ENCODE results near the gene VNN1.

The VNN1 gene

DNA sequence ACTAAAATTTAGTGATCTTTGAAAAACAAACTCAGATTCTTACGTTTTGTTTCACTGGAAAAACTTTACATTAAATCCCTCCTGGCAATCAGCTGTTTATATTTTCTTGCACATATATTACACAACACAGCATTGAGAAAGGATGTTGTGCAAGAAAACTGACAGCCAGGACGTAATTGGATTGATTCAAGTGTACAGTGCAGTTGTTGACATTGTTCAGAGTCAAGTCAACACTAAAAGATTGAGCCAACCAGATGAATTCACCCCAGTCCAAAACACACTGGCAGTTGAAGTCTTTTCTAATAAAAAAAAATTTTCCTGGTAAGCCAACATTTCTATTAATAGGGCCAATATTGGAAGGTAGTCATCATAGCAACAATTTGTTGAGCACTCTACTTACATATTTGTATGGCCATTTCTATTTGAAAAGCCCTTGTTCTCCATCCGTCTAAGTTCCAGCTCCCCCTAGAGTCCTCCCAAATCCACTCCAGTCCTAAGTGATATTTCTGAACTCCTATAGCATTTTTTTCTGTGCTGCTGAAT, 20.9 kb upstream of the VNN1 start:
- H3K27ac ChIP-seq, result no peak overlapping the region
- TF ChIP-seq ZFX (IDR thresholded peaks at IDR 0.05), result no peak
- TF ChIP-seq, protein P1, sequence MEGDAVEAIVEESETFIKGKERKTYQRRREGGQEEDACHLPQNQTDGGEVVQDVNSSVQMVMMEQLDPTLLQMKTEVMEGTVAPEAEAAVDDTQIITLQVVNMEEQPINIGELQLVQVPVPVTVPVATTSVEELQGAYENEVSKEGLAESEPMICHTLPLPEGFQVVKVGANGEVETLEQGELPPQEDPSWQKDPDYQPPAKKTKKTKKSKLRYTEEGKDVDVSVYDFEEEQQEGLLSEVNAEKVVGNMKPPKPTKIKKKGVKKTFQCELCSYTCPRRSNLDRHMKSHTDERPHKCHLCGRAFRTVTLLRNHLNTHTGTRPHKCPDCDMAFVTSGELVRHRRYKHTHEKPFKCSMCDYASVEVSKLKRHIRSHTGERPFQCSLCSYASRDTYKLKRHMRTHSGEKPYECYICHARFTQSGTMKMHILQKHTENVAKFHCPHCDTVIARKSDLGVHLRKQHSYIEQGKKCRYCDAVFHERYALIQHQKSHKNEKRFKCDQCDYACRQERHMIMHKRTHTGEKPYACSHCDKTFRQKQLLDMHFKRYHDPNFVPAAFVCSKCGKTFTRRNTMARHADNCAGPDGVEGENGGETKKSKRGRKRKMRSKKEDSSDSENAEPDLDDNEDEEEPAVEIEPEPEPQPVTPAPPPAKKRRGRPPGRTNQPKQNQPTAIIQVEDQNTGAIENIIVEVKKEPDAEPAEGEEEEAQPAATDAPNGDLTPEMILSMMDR (conservative IDR thresholded peaks at IDR 0.05), result peak; percentile 43

DNA sequence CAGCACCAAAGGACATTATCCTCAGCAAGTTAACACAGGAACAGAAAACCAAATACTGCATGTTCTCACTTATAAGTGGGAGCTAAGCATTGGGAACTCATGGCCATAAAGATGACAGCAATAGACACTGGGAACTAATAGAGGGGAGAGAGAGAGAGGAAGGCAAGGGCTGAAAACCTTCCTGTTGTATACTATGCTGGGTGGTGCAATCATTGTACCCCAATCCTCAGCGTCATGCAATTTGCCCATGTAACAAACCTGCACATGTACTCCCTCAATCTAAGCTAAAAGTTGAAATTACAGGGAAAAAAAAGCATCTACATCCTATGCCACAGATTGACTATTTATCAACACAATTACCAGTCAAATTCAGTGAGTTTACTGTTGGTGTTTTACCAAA, 20.0 kb upstream of the VNN1 start:
- TF ChIP-seq, protein P1 (conservative IDR thresholded peaks at IDR 0.05), result no peak
- TF ChIP-seq ZFX (IDR thresholded peaks at IDR 0.05), result no peak
- no peak overlapping the region for H3K27ac ChIP-seq

DNA sequence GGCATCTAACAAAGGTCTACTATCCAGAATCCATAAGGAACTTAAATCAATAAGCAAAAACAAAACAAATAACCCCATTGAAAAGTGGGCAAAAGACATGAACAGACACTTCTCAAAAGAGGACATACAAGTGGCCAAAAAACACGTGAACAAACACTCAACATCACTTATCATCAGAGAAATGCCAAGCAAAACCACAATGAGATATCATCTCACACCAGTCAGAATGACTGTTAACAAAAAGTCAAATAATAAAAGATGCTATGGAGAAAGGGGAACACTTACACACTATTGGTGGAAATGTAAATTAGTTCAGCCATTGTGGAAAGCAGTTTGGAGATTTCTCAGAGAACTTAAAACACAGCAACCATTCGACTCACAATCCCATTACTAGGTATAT, 19.4 kb upstream of the VNN1 start:
- TF ChIP-seq ZFX (IDR thresholded peaks at IDR 0.05), result no peak
- TF ChIP-seq, protein P1 (conservative IDR thresholded peaks at IDR 0.05), result no peak
- no peak overlapping the region for H3K27ac ChIP-seq

DNA sequence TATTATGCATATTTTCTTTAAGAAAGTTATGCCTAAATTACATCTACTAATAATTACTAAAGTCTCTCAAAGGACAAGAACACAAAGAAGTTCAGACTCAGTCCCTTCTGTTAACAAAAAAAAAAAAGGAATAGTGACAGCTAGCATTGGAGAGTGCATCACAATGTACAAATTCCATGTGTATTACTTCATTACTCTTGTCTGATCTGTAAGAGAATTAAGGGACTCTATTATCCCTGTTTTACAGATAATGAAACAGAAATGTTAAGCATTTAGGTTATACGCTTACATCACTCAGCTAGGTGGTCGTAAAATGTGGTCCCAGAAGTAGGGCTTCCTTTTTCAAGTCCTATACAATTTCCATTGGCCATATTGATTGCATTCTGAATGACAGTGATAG, 17.2 kb upstream of the VNN1 start:
- no peak overlapping the region for H3K27ac ChIP-seq
- no peak for TF ChIP-seq ZFX (IDR thresholded peaks at IDR 0.05)
- TF ChIP-seq, protein P1 (conservative IDR thresholded peaks at IDR 0.05), result no peak

DNA sequence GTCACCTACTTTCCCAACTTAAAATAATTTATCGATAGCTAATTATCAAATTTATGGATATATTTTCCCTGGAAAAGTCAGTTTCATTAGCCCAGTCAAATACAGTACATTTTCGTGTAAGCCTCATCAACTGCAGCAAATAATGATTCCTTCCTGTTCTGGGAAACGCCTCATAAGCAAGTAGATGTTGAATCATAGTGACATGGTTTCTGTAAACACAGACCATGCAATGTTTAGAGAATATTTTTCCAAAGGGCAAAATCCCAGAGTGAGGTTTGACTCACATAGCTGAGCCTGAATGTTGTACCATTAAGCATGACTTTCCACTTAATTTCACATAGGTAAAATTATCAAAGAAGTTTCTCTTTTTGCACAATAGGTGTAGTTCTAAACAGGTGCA, 16.7 kb upstream of the VNN1 start:
- no peak for TF ChIP-seq ZFX (IDR thresholded peaks at IDR 0.05)
- TF ChIP-seq, protein P1 (conservative IDR thresholded peaks at IDR 0.05), result no peak
- no peak overlapping the region for H3K27ac ChIP-seq

DNA sequence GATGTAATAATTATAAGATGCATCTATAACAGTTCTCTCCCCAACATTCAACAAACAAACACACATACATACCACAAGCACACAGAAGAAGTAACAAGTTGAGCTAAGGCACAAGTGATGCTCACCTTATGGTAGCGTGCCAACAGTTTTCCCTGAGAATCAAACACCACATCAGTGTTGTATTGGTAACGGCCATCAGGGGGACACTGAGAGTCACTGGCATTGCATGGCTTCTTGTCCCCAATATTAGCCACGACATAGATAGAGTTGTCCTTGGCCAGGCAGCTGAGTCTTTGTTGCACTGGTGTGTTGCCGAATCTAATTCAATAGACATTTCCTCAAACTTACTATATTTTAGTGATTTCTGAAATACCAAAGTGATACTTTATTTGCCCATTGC, 14.8 kb upstream of the VNN1 start:
- H3K27ac ChIP-seq, result no peak overlapping the region
- TF ChIP-seq, protein P1 (conservative IDR thresholded peaks at IDR 0.05), result peak; percentile 2; the same call in 1 of the 2 replicates
- no peak for TF ChIP-seq ZFX (IDR thresholded peaks at IDR 0.05)

DNA sequence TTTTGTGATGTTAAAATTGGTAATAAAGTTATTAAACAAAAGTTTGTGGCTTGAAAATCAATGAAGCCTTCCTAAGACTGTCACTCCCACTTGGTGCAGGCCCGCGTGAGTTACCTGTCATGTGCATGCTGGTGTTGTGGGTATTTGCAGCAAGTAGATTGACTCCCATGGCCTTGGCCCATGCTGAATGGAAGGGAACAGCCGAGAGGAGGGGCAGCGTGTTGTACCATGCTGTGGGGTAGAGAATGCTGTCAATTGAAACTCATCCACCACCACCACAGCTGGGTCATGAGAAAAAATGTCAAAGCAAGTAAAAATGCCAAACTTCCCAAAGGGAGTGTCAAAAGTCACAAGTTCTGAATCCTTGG, 12.7 kb upstream of the VNN1 start:
- H3K27ac ChIP-seq, result no peak overlapping the region
- TF ChIP-seq, protein P1 (conservative IDR thresholded peaks at IDR 0.05), result no peak
- no peak for TF ChIP-seq ZFX (IDR thresholded peaks at IDR 0.05)

Measured in C4-2B (cell line).